SW 1271 (cell line): Measurements from ENCODE around the gene OSGEP.
A peak's percentile ranks its signal among the peaks of the same experiment; 100 is the strongest.
"Not testable (repeated sequence)": the region's sequence is repeated elsewhere in the genome, so short reads cannot be mapped to it uniquely, and the experiment has no call there.

Source experiments
- DNase-seq, 2 experiments: peaks; one replicate each; lab custom pipeline; 2025; lab: John Stamatoyannopoulos, UW

The OSGEP gene

GRCh38 chr14:20469890-20470602, 15.4 kb upstream of the OSGEP start:
- peak; percentile 26 to 74 for DNase-seq

- DNase-seq, result peak; percentile 73 to 91
These were observed 14.8 kb upstream of the OSGEP start, which contains the start of gene PNP for GRCh38 chr14:20469242-20469889. PNP (plus strand) TSS chr14:20469406; CDS start chr14:20469525, 119 bp downstream.

- DNase-seq, result no peak
These were observed 14.2 kb upstream of the OSGEP start for GRCh38 chr14:20468764-20469241.

GRCh38 chr14:20461225-20462141, 6.9 kb upstream of the OSGEP start, which contains the start of gene PIP4P1:
PIP4P1 (minus strand) TSS chr14:20461434; CDS start chr14:20461325, 109 bp downstream.
- DNase-seq, result peak; percentile 99 to 100

- DNase-seq, result no peak
These were observed 6.0 kb upstream of the OSGEP start for GRCh38 chr14:20460458-20461224.

- DNase-seq, result no peak
These were observed 3.6 kb upstream of the OSGEP start for GRCh38 chr14:20458031-20458789.

- no peak for DNase-seq
These were observed 2.4 kb upstream of the OSGEP start for GRCh38 chr14:20456971-20457370.

- DNase-seq, result peak; percentile 76 to 94
These were observed 1.0 kb upstream of the OSGEP start for GRCh38 chr14:20455355-20456300.

- not testable (repeated sequence) for DNase-seq
These were observed 1.8 kb downstream of the OSGEP start for GRCh38 chr14:20452831-20453230.

- DNase-seq, result no peak
These were observed 7.7 kb downstream of the OSGEP start for GRCh38 chr14:20446889-20447288.

- DNase-seq, result not testable (repeated sequence)
These were observed 11.0 kb downstream of the OSGEP start for GRCh38 chr14:20443650-20444049.

GRCh38 chr14:20441461-20441860, 13.2 kb downstream of the OSGEP start:
- DNase-seq, result no peak

GRCh38 chr14:20440882-20441281, 13.7 kb downstream of the OSGEP start:
- no peak for DNase-seq

- DNase-seq, result no peak
These were observed 14.1 kb downstream of the OSGEP start for GRCh38 chr14:20440465-20440864.

GRCh38 chr14:20438664-20439063, 15.9 kb downstream of the OSGEP start:
- DNase-seq, result no peak

GRCh38 chr14:20436363-20436755, 18.3 kb downstream of the OSGEP start:
- no peak for DNase-seq

- DNase-seq, result no peak
These were observed 18.8 kb downstream of the OSGEP start, which contains the start of gene KLHL33 for GRCh38 chr14:20435582-20436362. KLHL33 (minus strand) TSS chr14:20436166; CDS start chr14:20435811, 355 bp downstream.
